Vagina (tissue), 2 donors: ENCODE data around the gene RPS6KC1.

Source experiments
- POLR2A ChIP-seq, 2 donors: fragments of 450-650 bp; IDR thresholded peaks; one replicate each; pipeline ENCODE4 v1.6.1; 2017; ENCODE audit warnings: antibody characterized with exemption in 2 of 2, mild to moderate bottlenecking in 2 of 2, moderate library complexity in 2 of 2
- POLR2AphosphoS5 ChIP-seq, 2 donors: sonication (generic); formaldehyde crosslinking; IDR thresholded peaks; one replicate each; pipeline ENCODE4 v1.9.0; 2017; ENCODE audit warnings: antibody characterized with exemption in 2 of 2, mild to moderate bottlenecking in 2 of 2, low read depth in 1 of 2; ENCODE audit not compliant: insufficient read depth in 1 of 2
- TF ChIP-seq, protein P1 (sequence below), 3 experiments: fragments of 450-650 bp in 2 of 3; fragments of 200-600 bp in 1 of 3; sonication (generic) in 1 of 3; IDR thresholded peaks; one replicate each; pipeline ENCODE4 v1.5.1; 2017 to 2019; ENCODE audit warnings: antibody characterized with exemption in 3 of 3, mild to moderate bottlenecking in 2 of 3, moderate library complexity in 2 of 3

DNA sequence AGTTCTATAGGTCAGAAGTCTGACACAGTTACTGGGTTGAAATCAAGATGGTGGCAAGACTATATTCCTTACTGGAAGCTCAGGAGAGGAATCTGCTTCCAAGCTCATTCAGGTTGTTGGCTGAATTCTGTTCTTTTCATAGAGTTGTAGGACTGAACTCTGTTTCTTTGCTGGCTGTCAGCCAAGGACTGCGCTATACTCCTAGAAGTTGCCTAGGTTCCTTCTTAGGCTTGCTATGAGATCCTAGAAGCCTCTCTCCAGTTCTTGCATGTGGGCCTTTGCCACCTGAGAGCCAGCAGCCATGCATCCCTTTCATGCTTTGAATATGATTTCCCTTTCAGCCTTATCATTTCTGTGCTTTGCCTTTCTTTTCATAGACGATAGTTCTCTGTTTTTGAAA lies 176.4 kb downstream of the RPS6KC1 start:
- TF ChIP-seq POLR2AphosphoS5 (IDR thresholded peaks at IDR 0.05; ENCODE audit: insufficient read depth in 1 of 2, low read depth in 1 of 2), result no peak
- TF ChIP-seq, protein P1, sequence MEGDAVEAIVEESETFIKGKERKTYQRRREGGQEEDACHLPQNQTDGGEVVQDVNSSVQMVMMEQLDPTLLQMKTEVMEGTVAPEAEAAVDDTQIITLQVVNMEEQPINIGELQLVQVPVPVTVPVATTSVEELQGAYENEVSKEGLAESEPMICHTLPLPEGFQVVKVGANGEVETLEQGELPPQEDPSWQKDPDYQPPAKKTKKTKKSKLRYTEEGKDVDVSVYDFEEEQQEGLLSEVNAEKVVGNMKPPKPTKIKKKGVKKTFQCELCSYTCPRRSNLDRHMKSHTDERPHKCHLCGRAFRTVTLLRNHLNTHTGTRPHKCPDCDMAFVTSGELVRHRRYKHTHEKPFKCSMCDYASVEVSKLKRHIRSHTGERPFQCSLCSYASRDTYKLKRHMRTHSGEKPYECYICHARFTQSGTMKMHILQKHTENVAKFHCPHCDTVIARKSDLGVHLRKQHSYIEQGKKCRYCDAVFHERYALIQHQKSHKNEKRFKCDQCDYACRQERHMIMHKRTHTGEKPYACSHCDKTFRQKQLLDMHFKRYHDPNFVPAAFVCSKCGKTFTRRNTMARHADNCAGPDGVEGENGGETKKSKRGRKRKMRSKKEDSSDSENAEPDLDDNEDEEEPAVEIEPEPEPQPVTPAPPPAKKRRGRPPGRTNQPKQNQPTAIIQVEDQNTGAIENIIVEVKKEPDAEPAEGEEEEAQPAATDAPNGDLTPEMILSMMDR (IDR thresholded peaks at IDR 0.05), result no peak
- TF ChIP-seq POLR2A (IDR thresholded peaks at IDR 0.05), result no peak
